Measurements from ENCODE around the gene HECTD4. TPM values are rescaled to one million over a fixed set of nuclear protein-coding genes. Genes with fewer than 3 reads are reported as not detected.

HECTD4 gene
- total RNA-seq, 2 donors from 2014 or later = 54.2 to 75.4 TPM

DNA sequence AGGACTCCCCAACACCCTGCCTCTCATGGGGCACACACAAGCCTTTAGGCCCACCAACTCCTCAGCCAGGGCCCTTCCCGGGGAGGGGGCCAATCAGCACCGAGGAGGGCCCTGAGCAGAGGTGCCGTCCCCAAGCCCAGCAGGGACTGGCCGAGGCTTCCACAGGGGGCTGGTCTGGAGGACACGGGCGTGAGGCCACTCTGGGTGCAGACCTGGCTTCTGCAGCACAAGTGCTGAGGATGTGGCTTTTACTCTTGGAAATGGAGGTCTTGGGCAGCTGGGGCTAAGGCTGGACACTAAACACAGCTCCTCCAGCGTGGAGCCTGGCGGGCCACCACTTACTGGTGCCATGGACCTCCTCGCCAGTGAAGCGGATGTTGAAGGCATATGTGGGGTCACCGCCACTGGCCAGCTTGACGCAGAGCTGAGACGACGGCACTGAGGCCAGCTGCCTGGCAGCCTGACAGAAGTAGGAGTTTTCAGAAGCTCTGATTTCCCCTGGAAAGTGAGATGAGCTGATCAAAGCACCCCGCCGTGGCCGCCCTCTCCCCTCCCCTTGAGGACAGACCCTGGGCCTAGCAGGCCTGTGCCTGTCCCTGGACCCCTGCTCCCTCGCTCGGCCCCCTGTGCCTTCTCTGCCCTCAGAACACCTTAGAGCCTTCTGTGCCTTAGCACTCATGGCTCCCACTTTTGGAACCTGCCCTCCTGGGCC, 212.9 kb downstream of the HECTD4 start:
- no peak for DNase-seq (ENCODE audit: low spot score)
- no peaks in the 10 kb centered on the region for H3K9me3 ChIP-seq
- H3K4me3 ChIP-seq = no peak overlapping the region
- H3K27me3 ChIP-seq (replicated peaks; ENCODE audit: insufficient read depth) = no peaks in the 10 kb centered on the region
- no peak for ATAC-seq (ENCODE audit: insufficient number of reproducible peaks, low FRiP score, low read depth)
- no peak overlapping the region for H3K27ac ChIP-seq
- H3K36me3 ChIP-seq = peaks cover 26% of the 10 kb centered on the region
- TF ChIP-seq, protein P1, sequence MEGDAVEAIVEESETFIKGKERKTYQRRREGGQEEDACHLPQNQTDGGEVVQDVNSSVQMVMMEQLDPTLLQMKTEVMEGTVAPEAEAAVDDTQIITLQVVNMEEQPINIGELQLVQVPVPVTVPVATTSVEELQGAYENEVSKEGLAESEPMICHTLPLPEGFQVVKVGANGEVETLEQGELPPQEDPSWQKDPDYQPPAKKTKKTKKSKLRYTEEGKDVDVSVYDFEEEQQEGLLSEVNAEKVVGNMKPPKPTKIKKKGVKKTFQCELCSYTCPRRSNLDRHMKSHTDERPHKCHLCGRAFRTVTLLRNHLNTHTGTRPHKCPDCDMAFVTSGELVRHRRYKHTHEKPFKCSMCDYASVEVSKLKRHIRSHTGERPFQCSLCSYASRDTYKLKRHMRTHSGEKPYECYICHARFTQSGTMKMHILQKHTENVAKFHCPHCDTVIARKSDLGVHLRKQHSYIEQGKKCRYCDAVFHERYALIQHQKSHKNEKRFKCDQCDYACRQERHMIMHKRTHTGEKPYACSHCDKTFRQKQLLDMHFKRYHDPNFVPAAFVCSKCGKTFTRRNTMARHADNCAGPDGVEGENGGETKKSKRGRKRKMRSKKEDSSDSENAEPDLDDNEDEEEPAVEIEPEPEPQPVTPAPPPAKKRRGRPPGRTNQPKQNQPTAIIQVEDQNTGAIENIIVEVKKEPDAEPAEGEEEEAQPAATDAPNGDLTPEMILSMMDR (IDR thresholded peaks at IDR 0.05) = no peak
- no peaks in the 10 kb centered on the region for H3K4me1 ChIP-seq (ENCODE audit: control insufficient read depth in 1 of 2, low read depth in 2 of 2)

DNA sequence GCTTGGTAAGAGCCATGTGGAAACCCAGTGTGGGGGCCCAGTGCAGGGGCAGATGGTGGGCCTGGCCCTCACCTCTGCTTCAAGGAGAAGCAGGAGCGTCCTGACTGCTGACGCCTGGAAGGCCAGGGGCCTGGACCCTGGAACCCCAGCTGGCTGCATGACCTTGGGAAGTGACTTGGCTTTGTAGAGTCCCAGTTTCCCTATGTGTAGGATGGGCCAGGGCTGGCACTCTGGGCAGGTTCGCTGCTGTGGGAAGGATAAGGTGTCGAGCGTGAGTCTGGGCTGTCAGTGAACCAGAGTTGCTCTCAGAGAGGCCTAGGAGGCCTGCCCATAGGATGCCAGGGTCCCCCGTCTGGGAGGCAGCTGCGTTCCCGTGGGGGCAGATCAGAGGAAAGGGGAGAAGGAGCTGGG, 213.7 kb downstream of the HECTD4 start:
- ATAC-seq (ENCODE audit: insufficient number of reproducible peaks, low FRiP score, low read depth) (no peak), DNase-seq (ENCODE audit: low spot score) (no peak)
- Histone ChIP-seq H3K27ac (no peak overlapping the region), H3K9me3 (no peaks in the 10 kb centered on the region), H3K4me1 (ENCODE audit: control insufficient read depth in 1 of 2, low read depth in 2 of 2) (no peaks in the 10 kb centered on the region), H3K4me3 (no peak overlapping the region), H3K27me3 (replicated peaks; ENCODE audit: insufficient read depth) (no peaks in the 10 kb centered on the region), H3K36me3 (peaks cover 20% of the 10 kb centered on the region)
- TF ChIP-seq, protein P1 (IDR thresholded peaks at IDR 0.05) = no peak

- DNase-seq (ENCODE audit: low spot score) (no peak), ATAC-seq (ENCODE audit: insufficient number of reproducible peaks, low FRiP score, low read depth) (no peak)
- H3K27ac ChIP-seq = no peak overlapping the region
- no peaks in the 10 kb centered on the region for H3K9me3 ChIP-seq
- TF ChIP-seq, protein P1 (IDR thresholded peaks at IDR 0.05) = no peak
- H3K27me3 ChIP-seq (replicated peaks; ENCODE audit: insufficient read depth) = no peaks in the 10 kb centered on the region
- peaks cover 24% of the 10 kb centered on the region for H3K36me3 ChIP-seq
- H3K4me3 ChIP-seq = no peak overlapping the region
- no peaks in the 10 kb centered on the region for H3K4me1 ChIP-seq (ENCODE audit: control insufficient read depth in 1 of 2, low read depth in 2 of 2)
These were observed 214.3 kb downstream of the HECTD4 start for GRCh38 chr12:112167718-112168525.

- no peak for DNase-seq (ENCODE audit: low spot score)
- no peak overlapping the region for H3K27ac ChIP-seq
- TF ChIP-seq, protein P1 (IDR thresholded peaks at IDR 0.05) = no peak
- no peak overlapping the region for H3K4me3 ChIP-seq
- no peaks in the 10 kb centered on the region for H3K27me3 ChIP-seq (replicated peaks; ENCODE audit: insufficient read depth)
- peaks cover 27% of the 10 kb centered on the region for H3K36me3 ChIP-seq
- ATAC-seq (ENCODE audit: insufficient number of reproducible peaks, low FRiP score, low read depth) = no peak
- no peaks in the 10 kb centered on the region for H3K4me1 ChIP-seq (ENCODE audit: control insufficient read depth in 1 of 2, low read depth in 2 of 2)
- no peaks in the 10 kb centered on the region for H3K9me3 ChIP-seq
These were observed 215.2 kb downstream of the HECTD4 start for GRCh38 chr12:112167031-112167461.
